ENCODE results near the gene CDC42. TPM values are rescaled to one million over a fixed set of nuclear protein-coding genes. Genes with fewer than 3 reads are reported as not detected.

The CDC42 gene
- total and polyA plus RNA-seq, 3 experiments from 2014 or later, result 294 to 347 (median 317) TPM

- H3K36me3 ChIP-seq (ENCODE audit: insufficient read depth, low read length), result no peaks in the 10 kb centered on the region
- peak overlapping the region in 7 of 8 donors; percentile 93 to 98 (median 96) for H3K27ac Mint-ChIP-seq
- DNase-seq, result no peak
- H3K27me3 ChIP-seq (ENCODE audit: insufficient read depth, low read length, poor library complexity, severe bottlenecking), result no peaks in the 10 kb centered on the region
- ChIA-PET POLR2A (interaction anchor here (0.6 to 6.0 kb wide), 6 partner anchors 7 to 268 kb away, joined by 3 to 139 read pairs (median 5); partner anchors contain the start of gene USP48), CTCF (interaction anchor here (1.2 to 8.5 kb wide), 6 partner anchors 10 to 39 kb away, joined by 3 to 77 read pairs (median 8); no protein-coding TSS in a partner anchor)
- peak overlapping the region; percentile 87 for H3K27ac ChIP-seq (ENCODE audit: low read depth, low read length)
- H3K36me3 Mint-ChIP-seq, result peaks cover 9 to 29% (median 10%) of the 10 kb centered on the region in 3 donors
- H3K9me3 ChIP-seq (ENCODE audit: low read length), result no peaks in the 10 kb centered on the region
- peak overlapping the region; percentile 35 for H3K4me3 ChIP-seq (ENCODE audit: low read length)
- peak overlapping the region; percentile 86 to 98 (median 89) for H3K4me3 Mint-ChIP-seq
- H3K4me1 ChIP-seq (ENCODE audit: insufficient read depth, low read length), result peaks cover 43% of the 10 kb centered on the region
- peaks cover 0 to 3% (median 0%) of the 10 kb centered on the region in 5 donors for H3K9me3 Mint-ChIP-seq
- H3K27me3 Mint-ChIP-seq, result peaks cover 0 to 2% of the 10 kb centered on the region in 2 donors
- H3K4me1 Mint-ChIP-seq, result peaks cover 44 to 61% (median 59%) of the 10 kb centered on the region in 3 donors
Measured at GRCh38 chr1:22051607-22052114, 848 bp upstream of the CDC42 start.

- peaks cover 58 to 72% (median 72%) of the 10 kb centered on the region in 3 donors for H3K4me1 Mint-ChIP-seq
Measured at GRCh38 chr1:22053017-22053860, 730 bp downstream of the CDC42 start.

GRCh38 chr1:22053861-22054770, 1.6 kb downstream of the CDC42 start:
- CTCF ChIA-PET, result interaction anchor here (0.6 to 8.5 kb wide), 6 partner anchors 15 to 910 kb away, joined by 3 to 77 read pairs (median 8); no protein-coding TSS in a partner anchor

More at GRCh38 chr1:22053017-22053860, 730 bp downstream of the CDC42 start:
- H3K36me3 Mint-ChIP-seq, result peaks cover 10 to 43% (median 13%) of the 10 kb centered on the region in 3 donors
- peak overlapping the region; percentile 87 for H3K27ac ChIP-seq (ENCODE audit: low read depth, low read length)
- no peaks in the 10 kb centered on the region for H3K9me3 ChIP-seq (ENCODE audit: low read length)
- peak overlapping the region; percentile 83 for H3K4me3 ChIP-seq (ENCODE audit: low read length)
- peaks cover 0 to 3% (median 0%) of the 10 kb centered on the region in 5 donors for H3K9me3 Mint-ChIP-seq
- H3K36me3 ChIP-seq (ENCODE audit: insufficient read depth, low read length), result no peaks in the 10 kb centered on the region
- H3K27me3 Mint-ChIP-seq, result peaks cover 0 to 2% of the 10 kb centered on the region in 2 donors
- peak overlapping the region; percentile 99 to 100 (median 100) for H3K27ac Mint-ChIP-seq
- CTCF ChIA-PET, result interaction anchor here (1.0 to 8.5 kb wide), 9 partner anchors 8 to 46 kb away, joined by 3 to 77 read pairs (median 3); no protein-coding TSS in a partner anchor
- H3K27me3 ChIP-seq (ENCODE audit: insufficient read depth, low read length, poor library complexity, severe bottlenecking), result no peaks in the 10 kb centered on the region
- peaks cover 58% of the 10 kb centered on the region for H3K4me1 ChIP-seq (ENCODE audit: insufficient read depth, low read length)
- peak overlapping the region; percentile 98 to 100 (median 100) for H3K4me3 Mint-ChIP-seq
- DNase-seq, result peak; percentile 36 to 74 (median 71)
- POLR2A ChIA-PET, result interaction anchor here (0.5 to 6.0 kb wide), 14 partner anchors 13 to 1548 kb away, joined by 3 to 139 read pairs (median 4); partner anchors contain the start of gene USP48

GRCh38 chr1:22055463-22055862, 3.0 kb downstream of the CDC42 start:
- H3K4me1 ChIP-seq (ENCODE audit: insufficient read depth, low read length), result peaks cover 64% of the 10 kb centered on the region
- H3K36me3 ChIP-seq (ENCODE audit: insufficient read depth, low read length), result no peaks in the 10 kb centered on the region
- ChIA-PET POLR2A (interaction anchor here (1.6 to 6.0 kb wide), 3 partner anchors 16 to 50 kb away, joined by 7 to 139 read pairs (median 13); no protein-coding TSS in a partner anchor), CTCF (interaction anchor here (1.0 to 8.5 kb wide), 2 partner anchors 32 to 50 kb away, joined by 3 to 77 read pairs; no protein-coding TSS in a partner anchor)
- H3K4me3 Mint-ChIP-seq, result peak overlapping the region; percentile 60 to 87 (median 79)
- DNase-seq, result no peak
- peaks cover 63 to 77% (median 75%) of the 10 kb centered on the region in 3 donors for H3K4me1 Mint-ChIP-seq
- H3K4me3 ChIP-seq (ENCODE audit: low read length), result peak overlapping the region; percentile 5
- H3K9me3 Mint-ChIP-seq, result peaks cover 0 to 3% (median 0%) of the 10 kb centered on the region in 5 donors
- peaks cover 10 to 52% (median 13%) of the 10 kb centered on the region in 3 donors for H3K36me3 Mint-ChIP-seq
- H3K27me3 Mint-ChIP-seq, result peaks cover 0 to 2% of the 10 kb centered on the region in 2 donors
- peak overlapping the region; percentile 63 to 97 (median 90) for H3K27ac Mint-ChIP-seq
- H3K27me3 ChIP-seq (ENCODE audit: insufficient read depth, low read length, poor library complexity, severe bottlenecking), result no peaks in the 10 kb centered on the region
- no peaks in the 10 kb centered on the region for H3K9me3 ChIP-seq (ENCODE audit: low read length)
- no peak overlapping the region for H3K27ac ChIP-seq (ENCODE audit: low read depth, low read length)

More at GRCh38 chr1:22053861-22054770, 1.6 kb downstream of the CDC42 start:
- Histone ChIP-seq H3K9me3 (ENCODE audit: low read length) (no peaks in the 10 kb centered on the region), H3K27ac (ENCODE audit: low read depth, low read length) (peak overlapping the region; percentile 87), H3K27me3 (ENCODE audit: insufficient read depth, low read length, poor library complexity, severe bottlenecking) (no peaks in the 10 kb centered on the region), H3K36me3 (ENCODE audit: insufficient read depth, low read length) (no peaks in the 10 kb centered on the region), H3K4me1 (ENCODE audit: insufficient read depth, low read length) (peaks cover 54% of the 10 kb centered on the region), H3K4me3 (ENCODE audit: low read length) (peak overlapping the region; percentile 83)
- Mint-ChIP-seq H3K4me3 (peak overlapping the region; percentile 98 to 100 (median 100)), H3K9me3 (peaks cover 0 to 3% (median 0%) of the 10 kb centered on the region in 5 donors), H3K27ac (peak overlapping the region; percentile 99 to 100 (median 100)), H3K4me1 (peaks cover 54 to 68% (median 68%) of the 10 kb centered on the region in 3 donors), H3K36me3 (peaks cover 10 to 45% (median 13%) of the 10 kb centered on the region in 3 donors), H3K27me3 (peaks cover 0 to 2% of the 10 kb centered on the region in 2 donors)
- DNase-seq, result no peak
- POLR2A ChIA-PET, result interaction anchor here (0.6 to 6.0 kb wide), 11 partner anchors 14 to 289 kb away, joined by 3 to 139 read pairs (median 6); no protein-coding TSS in a partner anchor

GRCh38 chr1:22056043-22056442, 3.5 kb downstream of the CDC42 start:
- Histone ChIP-seq H3K4me3 (ENCODE audit: low read length) (peak overlapping the region; percentile 6), H3K9me3 (ENCODE audit: low read length) (no peaks in the 10 kb centered on the region), H3K27me3 (ENCODE audit: insufficient read depth, low read length, poor library complexity, severe bottlenecking) (no peaks in the 10 kb centered on the region), H3K27ac (ENCODE audit: low read depth, low read length) (no peak overlapping the region), H3K36me3 (ENCODE audit: insufficient read depth, low read length) (no peaks in the 10 kb centered on the region), H3K4me1 (ENCODE audit: insufficient read depth, low read length) (peaks cover 70% of the 10 kb centered on the region)
- Mint-ChIP-seq H3K4me1 (peaks cover 68 to 83% (median 81%) of the 10 kb centered on the region in 3 donors), H3K36me3 (peaks cover 10 to 55% (median 13%) of the 10 kb centered on the region in 3 donors), H3K9me3 (peaks cover 0 to 3% (median 0%) of the 10 kb centered on the region in 5 donors), H3K27me3 (peaks cover 0 to 2% of the 10 kb centered on the region in 2 donors), H3K27ac (peak overlapping the region; percentile 25 to 97 (median 90)), H3K4me3 (peak overlapping the region; percentile 60 to 87 (median 79))
- ChIA-PET POLR2A (interaction anchor here (1.6 to 6.0 kb wide), 2 partner anchors 16 to 31 kb away, joined by 7 to 139 read pairs; no protein-coding TSS in a partner anchor), CTCF (interaction anchor here (8.5 kb wide), 1 partner anchor 32 kb away, joined by 77 read pairs; no protein-coding TSS in a partner anchor)
- no peak for DNase-seq

- H3K27ac Mint-ChIP-seq, result peak overlapping the region; percentile 55 to 94 (median 85)
- Histone ChIP-seq H3K4me3 (ENCODE audit: low read length) (no peak overlapping the region), H3K27me3 (ENCODE audit: insufficient read depth, low read length, poor library complexity, severe bottlenecking) (no peaks in the 10 kb centered on the region), H3K9me3 (ENCODE audit: low read length) (no peaks in the 10 kb centered on the region), H3K27ac (ENCODE audit: low read depth, low read length) (no peak overlapping the region), H3K4me1 (ENCODE audit: insufficient read depth, low read length) (peaks cover 73% of the 10 kb centered on the region), H3K36me3 (ENCODE audit: insufficient read depth, low read length) (no peaks in the 10 kb centered on the region)
- H3K27me3 Mint-ChIP-seq, result peaks cover 0 to 2% of the 10 kb centered on the region in 2 donors
- ChIA-PET CTCF (interaction anchor here (8.5 kb wide), 1 partner anchor 33 kb away, joined by 77 read pairs; no protein-coding TSS in a partner anchor), POLR2A (interaction anchor here (6.0 kb wide), 1 partner anchor 32 kb away, joined by 139 read pairs; no protein-coding TSS in a partner anchor)
- H3K4me1 Mint-ChIP-seq, result peaks cover 65 to 85% (median 81%) of the 10 kb centered on the region in 3 donors
- H3K36me3 Mint-ChIP-seq, result peaks cover 10 to 55% (median 13%) of the 10 kb centered on the region in 3 donors
- peaks cover 0 to 3% (median 0%) of the 10 kb centered on the region in 5 donors for H3K9me3 Mint-ChIP-seq
- H3K4me3 Mint-ChIP-seq, result peak overlapping the region; percentile 51 to 86 (median 79)
- no peak for DNase-seq
Measured at GRCh38 chr1:22056936-22057335, 4.4 kb downstream of the CDC42 start.
